HL-60/S4 (cell line): ENCODE measurements around the gene TAAR8.
"Not testable (repeated sequence)": the region's sequence is repeated elsewhere in the genome, so short reads cannot be mapped to it uniquely, and the experiment has no call there.

ENCODE experiments used
- in situ Hi-C: fragments of 300-500 bp; cut with MboI; formaldehyde crosslinking; loops from 2 replicates; pipeline ENCODE4 v1.14.3; 2022; ENCODE audit warnings: low sequenced_read_pairs

Gene TAAR8

GRCh38 chr6:132537145-132537544 is 15.3 kb upstream of the TAAR8 start:
- in situ Hi-C loops, result loop anchor here (25.0 kb wide), 1 partner anchor 1375 kb away; no protein-coding TSS in a partner anchor

DNA sequence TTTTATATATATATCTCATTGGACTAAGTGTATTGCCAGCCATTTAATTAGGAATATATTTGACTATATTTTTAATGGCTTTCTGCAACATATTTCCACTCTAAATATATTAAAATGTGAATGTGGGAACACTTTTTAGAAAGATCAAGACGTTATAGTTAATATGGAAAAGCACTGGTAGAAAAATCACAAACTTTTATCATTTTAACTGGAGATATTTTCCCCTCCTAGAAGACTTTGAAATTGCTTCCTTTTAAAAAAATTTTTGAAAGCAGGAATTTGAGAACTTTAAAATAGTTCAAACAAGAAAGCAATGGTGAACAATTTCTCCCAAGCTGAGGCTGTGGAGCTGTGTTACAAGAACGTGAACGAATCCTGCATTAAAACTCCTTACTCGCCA is 14.5 kb upstream of the TAAR8 start, which contains the start of gene TAAR9:
TAAR9 (plus strand) TSS at position 301 of the 400 bp plus-strand sequence; CDS start at position 314, 13 bp downstream.
- in situ Hi-C loops, result loop anchor here (25.0 kb wide), 1 partner anchor 1374 kb away; no protein-coding TSS in a partner anchor

GRCh38 chr6:132544826-132545225 is 7.6 kb upstream of the TAAR8 start:
- in situ Hi-C loops, result loop anchor here (25.0 kb wide), 1 partner anchor 1367 kb away; no protein-coding TSS in a partner anchor

DNA sequence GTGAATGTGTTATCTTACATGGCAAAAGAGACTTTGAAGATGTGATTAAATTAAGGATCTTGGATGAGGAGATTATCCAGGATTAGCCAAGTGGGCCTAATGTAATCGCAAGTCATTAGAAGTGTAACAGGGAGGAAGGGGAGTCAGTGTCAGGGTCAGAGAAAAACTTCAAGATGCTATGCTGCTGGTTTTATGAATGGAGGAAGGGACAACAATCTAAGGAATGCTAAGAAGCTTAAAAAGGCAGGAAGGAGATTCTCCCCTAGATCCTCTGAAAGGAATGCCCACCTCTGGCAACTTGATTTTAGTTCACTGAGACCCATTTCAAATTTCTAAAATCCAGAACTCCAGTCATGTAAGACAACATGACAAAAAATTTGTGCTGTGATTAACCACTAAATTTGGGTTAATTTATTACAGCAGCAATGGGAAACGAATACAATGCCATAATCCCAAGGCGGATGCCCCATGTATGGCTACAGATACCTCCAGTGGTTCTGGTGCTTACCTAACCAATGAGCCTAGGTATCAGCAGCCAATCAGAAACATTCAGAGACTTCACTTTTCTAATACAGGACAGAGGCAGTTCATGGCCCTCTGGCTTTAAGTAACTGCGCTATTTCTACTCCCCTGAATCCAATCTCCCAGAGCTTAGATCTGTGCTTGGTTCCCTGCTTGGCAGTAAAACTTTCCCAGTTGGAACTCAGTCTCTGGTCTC is 3.6 kb upstream of the TAAR8 start:
- in situ Hi-C loops, result loop anchor here (25.0 kb wide), 1 partner anchor 1363 kb away; no protein-coding TSS in a partner anchor

GRCh38 chr6:132551214-132551613 is 1.3 kb upstream of the TAAR8 start:
- in situ Hi-C loops, result no loop called here

GRCh38 chr6:132560087-132560486 is 7.6 kb downstream of the TAAR8 start:
- in situ Hi-C loops, result not testable (repeated sequence)

- in situ Hi-C loops, result no loop called here
Observed at GRCh38 chr6:132566404-132566803, 13.9 kb downstream of the TAAR8 start.

DNA sequence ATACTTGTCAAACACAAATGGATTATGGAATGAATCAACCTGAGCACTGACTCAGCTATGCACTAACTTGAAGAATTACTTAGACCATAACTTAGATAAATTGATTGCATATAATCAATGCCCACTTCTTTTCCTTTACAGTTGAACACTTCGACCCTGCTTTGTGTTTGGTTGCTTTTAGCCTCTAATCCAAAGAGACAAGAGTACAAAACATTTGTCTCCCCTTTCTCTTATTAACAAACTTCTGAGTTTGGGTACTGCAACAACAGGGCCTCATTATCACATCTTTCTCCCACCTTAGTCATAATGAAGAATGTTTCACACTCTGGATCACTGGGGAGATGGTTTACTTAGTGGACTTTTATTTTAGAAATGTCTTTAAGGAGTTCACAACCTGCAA is 15.1 kb downstream of the TAAR8 start:
- in situ Hi-C loops, result no loop called here

GRCh38 chr6:132568611-132569010 is 16.1 kb downstream of the TAAR8 start:
- in situ Hi-C loops, result no loop called here

DNA sequence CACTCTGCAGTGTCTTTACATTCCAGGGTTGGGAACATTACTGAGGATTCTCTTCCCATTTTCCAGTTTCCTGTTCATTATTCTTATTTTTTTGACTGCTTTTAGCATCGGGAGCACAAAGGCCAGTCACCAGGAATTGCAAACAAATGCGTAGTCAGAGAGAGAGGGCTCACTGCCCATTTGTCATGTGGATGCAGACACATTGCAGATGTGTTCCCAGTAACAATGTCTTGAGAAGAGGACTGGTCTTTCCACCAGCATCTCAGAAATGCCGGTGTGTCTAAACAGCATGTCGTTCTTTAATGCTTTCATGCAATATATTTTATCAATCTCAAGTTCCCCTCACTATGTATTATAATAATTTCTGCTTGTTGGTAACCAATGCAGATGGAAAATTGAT is 16.7 kb downstream of the TAAR8 start:
- in situ Hi-C loops, result no loop called here

- in situ Hi-C loops, result no loop called here
Observed at GRCh38 chr6:132570221-132570777, 17.8 kb downstream of the TAAR8 start, which contains the start of gene TAAR6. Gene TAAR6, plus strand, starts transcription at chr6:132570322. Its CDS starts 0 bp downstream, at chr6:132570322.

DNA sequence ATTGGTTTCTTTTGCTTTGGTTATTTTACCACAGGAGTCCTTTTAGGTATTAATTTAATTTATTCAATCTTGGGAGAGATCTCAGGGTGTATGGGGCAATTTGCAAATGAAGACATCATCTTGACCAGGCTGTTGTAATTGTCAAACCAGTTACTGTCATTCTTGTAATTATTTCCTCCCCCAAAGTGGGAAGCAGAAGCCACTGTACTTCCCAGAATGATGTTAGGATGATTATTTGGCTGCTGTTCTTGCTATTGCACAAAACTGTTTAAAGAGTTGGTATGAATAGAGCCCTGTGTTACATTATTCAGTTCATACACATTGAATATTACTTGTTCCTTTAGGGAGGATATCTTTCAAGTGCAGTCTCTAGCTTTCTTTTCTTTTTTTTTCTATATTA is 19.3 kb downstream of the TAAR8 start:
- in situ Hi-C loops, result no loop called here

DNA sequence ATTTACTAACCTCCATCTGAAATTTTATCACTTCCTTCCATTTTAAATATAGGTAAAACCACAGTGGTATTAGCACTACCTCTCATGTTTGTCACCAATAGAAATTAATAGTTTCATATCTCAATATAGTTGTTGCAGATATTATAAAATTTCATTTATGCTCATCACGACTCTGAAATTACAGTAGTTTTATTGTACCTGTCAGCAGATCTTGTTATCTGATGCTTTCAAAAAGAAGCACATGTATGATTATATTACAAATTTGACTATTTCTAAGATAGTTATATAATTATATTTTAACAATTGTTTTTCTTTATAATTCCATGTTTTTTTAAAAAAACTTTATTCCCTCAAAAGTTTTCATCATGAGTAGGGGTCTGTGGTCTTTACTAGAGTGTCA is 32.2 kb downstream of the TAAR8 start:
- in situ Hi-C loops, result no loop called here

DNA sequence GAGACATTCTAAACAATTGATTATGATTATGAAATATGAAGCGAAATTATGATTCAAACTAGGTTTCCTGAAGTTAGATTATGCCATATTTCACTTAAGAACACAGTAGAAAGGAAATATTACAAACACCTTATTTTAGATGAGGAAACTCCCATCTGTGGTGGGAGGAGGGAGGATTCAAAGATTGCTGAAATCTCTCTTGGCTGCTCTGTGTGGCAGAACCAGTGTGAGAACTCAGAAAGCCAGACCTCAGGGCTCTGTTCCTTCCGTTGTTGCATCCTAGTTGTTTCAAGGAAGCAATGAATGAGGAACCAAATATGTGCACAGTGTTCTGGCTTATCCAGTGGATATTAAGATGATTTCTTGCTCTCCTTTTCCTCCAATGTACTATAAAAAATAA is 35.0 kb downstream of the TAAR8 start:
- in situ Hi-C loops, result no loop called here

DNA sequence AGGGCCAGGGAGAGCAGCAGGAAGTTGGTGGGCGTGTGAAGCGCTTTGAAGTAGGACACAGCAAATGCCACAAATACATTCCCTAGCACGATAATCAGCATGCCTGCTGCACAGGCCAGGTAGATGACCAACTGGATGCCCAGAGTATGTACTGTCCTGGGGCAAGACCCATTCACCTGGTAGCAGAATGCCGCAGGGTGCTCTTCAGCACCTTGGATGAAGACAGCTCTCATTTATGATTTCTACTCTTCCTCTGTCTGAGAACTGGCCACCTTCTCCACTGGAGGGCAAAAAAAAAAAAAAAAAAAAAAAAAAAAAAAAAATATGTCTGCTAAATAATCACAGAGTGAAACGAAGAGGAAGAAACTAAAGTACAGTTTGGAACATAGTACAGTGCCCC is 37.0 kb downstream of the TAAR8 start, which contains the start of gene TAAR5:
TAAR5 (minus strand) TSS at position 288 of the 400 bp plus-strand sequence; CDS start at position 233, 55 bp downstream.
- in situ Hi-C loops, result no loop called here

GRCh38 chr6:132590362-132590761 is 37.9 kb downstream of the TAAR8 start:
- in situ Hi-C loops, result no loop called here

DNA sequence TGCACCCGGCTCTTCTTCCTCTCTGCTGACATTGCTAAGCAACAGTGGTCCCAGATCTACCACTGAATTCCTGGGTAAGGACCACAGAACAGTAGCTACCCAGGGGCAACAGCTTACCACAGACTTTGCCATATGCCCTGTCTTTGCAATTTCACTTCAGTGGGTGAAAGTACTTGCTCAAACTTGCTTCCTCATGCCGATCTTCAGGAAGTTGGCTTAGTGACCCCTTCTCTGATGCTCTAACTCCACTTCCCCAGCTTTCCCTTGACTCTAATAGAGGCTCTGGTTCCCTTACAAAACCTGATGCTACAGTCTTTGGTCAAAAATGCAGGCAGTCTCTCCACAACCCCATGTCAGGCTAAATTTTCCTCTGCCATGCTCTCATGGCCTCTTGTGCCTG is 40.4 kb downstream of the TAAR8 start:
- in situ Hi-C loops, result no loop called here

GRCh38 chr6:132596201-132596600 is 43.7 kb downstream of the TAAR8 start:
- in situ Hi-C loops, result no loop called here

GRCh38 chr6:132598473-132598872 is 46.0 kb downstream of the TAAR8 start:
- in situ Hi-C loops, result no loop called here

DNA sequence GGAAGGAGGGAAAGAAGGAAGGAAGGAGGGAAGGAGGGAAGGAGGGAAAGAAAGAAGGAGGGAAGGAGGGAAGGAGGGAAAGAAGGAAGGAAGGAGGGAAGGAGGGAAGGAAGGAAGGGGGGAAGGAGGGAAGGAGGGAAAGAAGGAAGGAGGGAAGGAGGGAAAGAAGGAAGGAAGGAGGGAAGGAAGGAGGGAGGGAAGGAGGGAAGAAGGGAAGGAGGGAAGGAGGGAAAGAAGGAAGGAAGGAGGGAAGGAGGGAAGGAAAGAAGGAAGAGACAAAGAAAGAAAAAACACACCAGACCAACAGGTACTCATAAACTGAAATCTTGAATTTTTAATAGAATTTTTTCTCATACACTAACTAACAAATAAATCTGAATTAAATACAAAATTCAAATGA is 48.4 kb downstream of the TAAR8 start:
- in situ Hi-C loops, result not testable (repeated sequence)
